Activated gamma-delta T cell treated with anti-CD3 and anti-CD28 coated beads, Interleukin-2, amount 50 U/mL, for 16 hours (primary cell): ENCODE measurements around the gene CAMSAP1.
"Not testable (repeated sequence)": the region's sequence is repeated elsewhere in the genome, so short reads cannot be mapped to it uniquely, and the experiment has no call there.

Experiments used
- DNase-seq: peaks from one replicate; pipeline ENCODE4 v3.0.0-alpha.2; 2020; ENCODE audit warnings: low read depth

CAMSAP1 gene

GRCh38 chr9:135907431-135908092 lies at the start of gene CAMSAP1:
Gene CAMSAP1 (minus strand): TSS chr9:135907546. CDS start chr9:135907159, 387 bp downstream.
- DNase-seq, result peak; percentile 88

GRCh38 chr9:135956802-135957174 lies 49.4 kb upstream of the CAMSAP1 start:
- no peak for DNase-seq

DNA sequence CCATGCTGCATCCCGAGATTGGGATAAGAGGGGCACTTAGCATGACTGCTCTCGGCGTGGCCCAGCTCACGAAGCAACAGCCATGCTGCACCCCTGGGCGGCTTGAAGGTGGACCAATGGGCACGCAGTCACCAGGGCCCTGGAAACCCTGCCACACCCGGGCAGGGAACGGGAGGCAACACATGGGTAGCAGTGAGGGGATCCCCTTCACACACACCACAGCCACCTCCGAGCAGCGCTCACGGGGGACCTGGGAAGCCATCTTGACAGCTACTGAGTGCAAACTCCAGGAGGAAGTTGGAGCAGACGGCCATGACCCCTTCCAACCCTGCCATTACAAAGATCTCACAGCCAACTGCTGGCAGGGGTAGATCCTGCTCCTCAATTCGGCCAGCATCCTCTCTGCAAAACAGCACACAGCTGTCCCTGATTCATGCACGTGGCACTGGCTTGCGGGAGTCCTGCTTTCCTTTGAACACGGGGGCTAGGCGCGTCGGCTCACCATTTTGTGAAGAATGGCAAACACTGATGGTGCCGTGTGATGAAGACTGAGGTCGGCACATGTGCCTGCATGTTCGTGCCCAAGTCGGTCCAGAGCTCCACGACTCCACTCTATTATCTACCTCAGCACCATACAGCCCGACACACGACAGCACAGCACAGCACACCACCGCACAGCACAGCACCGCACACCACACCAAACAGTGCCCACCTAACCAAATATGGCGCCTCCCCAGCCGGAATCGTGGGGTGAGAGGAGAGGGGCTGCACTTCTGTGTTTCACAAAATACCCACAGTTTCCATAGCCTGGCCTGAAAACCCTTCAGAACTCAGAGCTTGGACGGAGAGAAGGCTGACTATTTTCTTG lies 48.8 kb upstream of the CAMSAP1 start:
- DNase-seq, result no peak

GRCh38 chr9:135952664-135953206 lies 45.4 kb upstream of the CAMSAP1 start:
- DNase-seq, result no peak

DNA sequence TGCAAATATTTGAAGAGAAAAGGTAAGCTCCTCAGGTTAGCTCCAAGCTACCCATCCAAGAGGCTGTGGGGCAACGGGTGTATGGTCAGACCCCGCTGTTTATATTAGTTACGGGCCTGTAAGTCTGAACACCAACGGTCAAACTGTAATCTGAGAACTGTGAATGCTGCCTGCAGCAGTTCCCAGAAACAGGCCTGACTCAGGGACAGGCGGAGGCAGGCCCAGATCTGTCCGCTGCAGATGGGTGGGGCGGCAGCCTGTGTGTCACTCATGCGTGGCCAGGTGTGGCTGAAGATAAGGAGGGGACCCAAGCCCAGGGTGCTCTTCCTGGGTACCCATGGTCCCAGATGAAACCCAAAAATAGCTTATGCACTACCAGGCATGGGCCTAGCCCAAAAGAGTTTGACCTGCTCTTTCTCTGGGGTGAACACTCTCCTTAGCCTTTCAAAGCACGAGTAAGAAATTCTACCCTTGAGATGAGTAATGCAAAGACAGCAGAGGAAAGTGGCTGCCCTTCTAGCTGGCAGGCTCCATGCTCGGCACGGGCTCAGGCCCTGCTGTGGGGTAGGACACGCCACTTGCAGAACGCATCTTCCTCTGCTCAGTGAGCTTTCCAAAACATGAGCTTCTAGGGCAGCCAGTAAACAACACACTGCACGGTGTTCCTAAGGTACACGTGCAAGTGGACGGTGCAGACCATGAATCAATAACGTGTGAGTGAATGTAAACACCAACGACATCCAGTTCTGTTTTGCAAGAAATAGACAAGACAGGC lies 44.7 kb upstream of the CAMSAP1 start:
- DNase-seq, result no peak

DNA sequence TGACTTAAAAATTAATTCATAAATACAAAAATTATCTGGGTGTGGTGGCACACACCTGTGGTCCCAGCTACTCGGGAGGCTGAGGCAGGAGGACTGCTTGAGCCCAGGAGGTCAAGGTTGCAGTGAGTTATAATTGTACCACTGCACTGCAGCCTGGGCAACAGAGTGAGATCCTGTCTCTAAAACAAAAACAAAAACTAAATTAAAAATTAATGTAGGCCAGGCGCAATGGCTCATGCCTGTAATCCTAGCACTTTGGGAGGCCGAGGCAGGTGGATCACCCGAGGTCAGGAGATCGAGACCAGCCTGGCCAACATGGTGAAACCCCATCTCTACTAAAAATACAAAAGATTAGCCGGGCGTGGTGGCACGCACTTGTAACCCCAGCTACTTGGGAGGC lies 44.0 kb upstream of the CAMSAP1 start:
- DNase-seq, result not testable (repeated sequence)

- not testable (repeated sequence) for DNase-seq
Observed at GRCh38 chr9:135950841-135951240, 43.5 kb upstream of the CAMSAP1 start.

- no peak for DNase-seq
Observed at GRCh38 chr9:135950135-135950682, 42.9 kb upstream of the CAMSAP1 start.

DNA sequence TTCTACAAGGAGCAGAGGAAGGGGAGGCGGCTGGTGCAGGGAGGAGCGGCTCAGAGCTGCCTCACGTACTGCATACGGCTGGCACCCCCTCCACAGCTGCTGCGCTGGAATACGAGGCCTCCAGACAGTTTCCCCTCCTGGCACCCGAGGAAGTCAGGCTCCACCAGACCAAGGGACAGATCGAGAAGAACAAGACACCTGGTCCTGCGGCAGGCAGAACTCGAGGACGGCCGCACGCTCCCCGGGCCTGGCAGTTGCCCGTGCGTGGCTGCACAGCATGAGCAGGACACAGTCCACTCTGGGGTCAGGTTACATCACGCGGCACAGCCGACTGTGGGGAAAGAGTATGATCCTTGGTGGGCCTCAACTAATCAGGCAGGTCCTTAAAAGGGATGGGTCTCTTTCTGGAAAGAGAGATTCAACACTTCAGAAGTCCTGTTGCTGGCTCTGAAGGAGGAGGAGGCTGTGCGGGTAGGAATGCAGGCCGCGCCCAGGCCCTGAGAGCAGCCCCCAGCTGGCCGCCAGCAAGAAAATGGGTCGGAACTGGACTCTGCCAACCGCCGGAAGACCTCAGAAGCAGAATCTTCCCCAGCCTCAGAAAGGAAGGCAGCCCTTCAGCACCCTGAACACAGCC lies 42.3 kb upstream of the CAMSAP1 start:
- DNase-seq, result no peak

DNA sequence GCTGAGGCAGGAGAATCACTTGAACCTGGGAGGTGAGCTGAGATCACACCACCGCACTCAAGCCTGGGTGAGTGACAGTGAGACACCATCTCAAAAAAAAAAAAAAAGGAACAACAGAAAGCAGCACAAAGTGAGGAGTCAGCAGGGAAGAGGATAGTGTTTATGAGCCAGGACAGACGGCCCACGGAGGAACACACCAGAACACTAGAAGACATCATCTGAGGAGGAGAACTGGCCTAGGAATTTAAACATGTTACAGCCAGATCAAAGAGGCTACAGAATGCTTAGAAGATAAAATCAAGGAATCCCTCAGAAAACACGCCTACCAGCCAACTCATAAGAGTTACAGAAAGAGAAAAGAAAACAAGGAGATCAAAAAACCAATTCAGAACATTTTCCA lies 41.6 kb upstream of the CAMSAP1 start:
- no peak for DNase-seq

- DNase-seq, result no peak
Observed at GRCh38 chr9:135948446-135948845, 41.1 kb upstream of the CAMSAP1 start.

GRCh38 chr9:135947582-135947981 lies 40.2 kb upstream of the CAMSAP1 start:
- DNase-seq, result no peak

- not testable (repeated sequence) for DNase-seq
Observed at GRCh38 chr9:135947105-135947504, 39.8 kb upstream of the CAMSAP1 start.

GRCh38 chr9:135946392-135946994 lies 39.1 kb upstream of the CAMSAP1 start:
- no peak for DNase-seq

- no peak for DNase-seq
Observed at GRCh38 chr9:135945969-135946368, 38.6 kb upstream of the CAMSAP1 start.

DNA sequence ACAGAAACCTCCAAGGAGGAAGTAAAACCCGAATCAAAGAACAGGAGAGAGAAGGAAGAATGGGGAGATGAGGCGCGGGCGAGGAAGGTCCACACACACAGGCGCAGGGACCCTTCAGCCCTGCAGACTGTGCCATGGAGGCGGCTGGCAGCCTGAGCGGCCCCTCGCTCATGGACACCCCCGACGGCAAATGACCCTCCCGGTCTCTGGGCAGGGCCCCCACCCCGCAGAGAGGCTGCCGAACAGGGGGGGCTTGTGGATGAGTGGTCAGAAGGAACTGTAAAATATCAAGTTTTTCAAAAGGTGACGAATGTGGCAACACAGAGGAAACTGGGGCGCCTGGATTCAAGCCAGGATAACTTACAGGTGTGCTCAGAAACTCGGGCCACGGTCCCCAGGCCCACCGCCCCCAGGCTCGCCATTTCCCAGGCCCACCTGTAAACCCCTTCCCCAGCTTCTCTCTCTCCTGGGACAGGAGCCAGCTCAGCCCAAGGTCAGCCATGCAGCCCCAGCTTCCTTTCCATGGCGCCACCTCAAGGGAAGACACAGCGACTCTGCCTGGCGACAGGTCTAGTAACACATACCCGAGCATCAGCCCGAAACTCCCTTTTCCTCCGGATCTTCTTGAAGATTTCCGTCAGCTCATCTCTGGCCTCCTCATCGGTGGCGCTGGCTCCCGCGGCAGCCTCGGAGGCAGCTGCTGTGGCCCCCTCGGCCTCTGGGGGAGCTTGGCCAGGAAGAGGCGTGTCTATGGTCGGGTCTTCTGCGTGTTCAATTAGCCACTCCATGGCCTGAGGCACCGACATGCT lies 37.3 kb upstream of the CAMSAP1 start:
- no peak for DNase-seq

GRCh38 chr9:135943604-135944003 lies 36.3 kb upstream of the CAMSAP1 start:
- DNase-seq, result not testable (repeated sequence)

DNA sequence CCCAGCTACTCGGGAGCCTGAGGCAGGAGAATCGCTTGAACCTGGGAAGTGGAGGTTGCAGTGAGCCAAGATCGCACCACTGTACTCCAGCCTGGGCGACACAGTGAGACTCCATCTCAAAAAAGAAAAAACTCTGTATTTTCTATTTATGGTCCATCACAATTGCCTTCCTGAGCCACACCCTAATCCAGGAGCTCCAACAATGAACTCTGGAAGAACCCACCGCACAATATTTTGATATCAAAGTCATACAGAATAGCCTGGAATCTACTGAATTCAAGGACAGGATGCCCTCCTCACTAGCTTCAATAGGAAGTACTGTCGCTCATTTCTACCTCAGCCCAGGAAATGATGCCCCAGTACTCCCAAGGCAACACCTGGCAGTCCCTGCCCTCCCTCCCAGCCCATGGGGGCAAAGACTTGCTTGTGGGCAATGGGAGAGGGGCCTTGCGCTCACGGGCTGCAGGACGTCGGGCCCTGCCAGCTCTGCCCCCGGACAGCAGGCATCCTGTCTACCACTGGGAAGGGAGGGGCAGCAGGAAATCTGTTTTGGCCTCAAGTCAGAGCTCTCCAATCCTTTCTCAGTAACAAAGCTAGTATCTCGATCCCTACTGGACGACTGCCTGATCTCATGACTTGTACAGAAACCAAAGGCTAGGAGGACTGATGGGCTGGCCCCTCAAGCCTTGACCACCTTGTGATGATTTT lies 34.1 kb upstream of the CAMSAP1 start:
- DNase-seq, result no peak
